Measurements from ENCODE around the gene LGALS9. TPM values are rescaled to one million over a fixed set of nuclear protein-coding genes. Genes with fewer than 3 reads are reported as not detected.
A peak's percentile ranks its signal among the peaks of the same experiment; 100 is the strongest.

LGALS9 gene
- polyA plus RNA-seq, 2 of the 4 experiments (the other 2 are of a cell fraction): 1.2 to 1.5 TPM

GRCh38 chr17:27593857-27594255 lies 37.1 kb upstream of the LGALS9 start:
- DNase-seq (ENCODE audit: low read depth in 1 of 2, low spot score in 1 of 2) (no peak), ATAC-seq (no peak), FAIRE-seq (no peak)
- H3K27ac ChIP-seq: no peak overlapping the region
- no peak overlapping the region for H3K4me3 ChIP-seq
- H3K9me3 ChIP-seq: no peaks in the 10 kb centered on the region
- ChIA-PET POLR2A (interaction anchor here (1.0 kb wide), 1 partner anchor 138 kb away, joined by 4 read pairs; the partner anchor contains the start of gene KSR1), CTCF (interaction anchor here (0.6 to 25.8 kb wide), 15 partner anchors 5 to 286 kb away, joined by 3 to 575 read pairs (median 7); partner anchors contain the start of gene KSR1)
- no peak overlapping the region for H3K4me2 ChIP-seq
- H3K4me1 ChIP-seq: peaks cover 17% of the 10 kb centered on the region
- TF ChIP-seq RCOR1 (IDR thresholded peaks at IDR 0.05; ENCODE audit: low read depth, low read length) (no peak), KDM1A (IDR thresholded peaks at IDR 0.05; ENCODE audit: low read depth) (no peak), BHLHE40 (IDR thresholded peaks at IDR 0.05; ENCODE audit: low read depth, low read length) (no peak), CTCF (IDR thresholded peaks at IDR 0.05) (no peak), KDM5A (IDR thresholded peaks at IDR 0.05) (no peak), JUNB (IDR thresholded peaks at IDR 0.05) (no peak), SMC3 (IDR thresholded peaks at IDR 0.05) (no peak), ZFP36 (IDR thresholded peaks at IDR 0.05; ENCODE audit: borderline replicate concordance, partially characterized antibody) (no peak), JUN (IDR thresholded peaks at IDR 0.05) (no peak), EHF (CRISPR knock-in tag; IDR thresholded peaks at IDR 0.05) (no peak), RFX5 (IDR thresholded peaks at IDR 0.05) (no peak), CBX8 (IDR thresholded peaks at IDR 0.05) (no peak), FOSL2 (IDR thresholded peaks at IDR 0.05) (no peak), FOSL2 (CRISPR knock-in tag; IDR thresholded peaks at IDR 0.05) (no peak), HOXA7 (CRISPR knock-in tag; IDR thresholded peaks at IDR 0.05) (no peak), NPAS2 (CRISPR knock-in tag; IDR thresholded peaks at IDR 0.05; ENCODE audit: borderline replicate concordance) (no peak), FOXS1 (CRISPR knock-in tag; IDR thresholded peaks at IDR 0.05) (no peak), MAX (IDR thresholded peaks at IDR 0.05) (no peak)
- TF ChIP-seq, protein P1, sequence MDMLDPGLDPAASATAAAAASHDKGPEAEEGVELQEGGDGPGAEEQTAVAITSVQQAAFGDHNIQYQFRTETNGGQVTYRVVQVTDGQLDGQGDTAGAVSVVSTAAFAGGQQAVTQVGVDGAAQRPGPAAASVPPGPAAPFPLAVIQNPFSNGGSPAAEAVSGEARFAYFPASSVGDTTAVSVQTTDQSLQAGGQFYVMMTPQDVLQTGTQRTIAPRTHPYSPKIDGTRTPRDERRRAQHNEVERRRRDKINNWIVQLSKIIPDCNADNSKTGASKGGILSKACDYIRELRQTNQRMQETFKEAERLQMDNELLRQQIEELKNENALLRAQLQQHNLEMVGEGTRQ (IDR thresholded peaks at IDR 0.05): no peak
- 84% methylated on average over 3 of the region's 3 CpGs for WGBS (ENCODE audit: missing lambda C conversion rate)

DNA sequence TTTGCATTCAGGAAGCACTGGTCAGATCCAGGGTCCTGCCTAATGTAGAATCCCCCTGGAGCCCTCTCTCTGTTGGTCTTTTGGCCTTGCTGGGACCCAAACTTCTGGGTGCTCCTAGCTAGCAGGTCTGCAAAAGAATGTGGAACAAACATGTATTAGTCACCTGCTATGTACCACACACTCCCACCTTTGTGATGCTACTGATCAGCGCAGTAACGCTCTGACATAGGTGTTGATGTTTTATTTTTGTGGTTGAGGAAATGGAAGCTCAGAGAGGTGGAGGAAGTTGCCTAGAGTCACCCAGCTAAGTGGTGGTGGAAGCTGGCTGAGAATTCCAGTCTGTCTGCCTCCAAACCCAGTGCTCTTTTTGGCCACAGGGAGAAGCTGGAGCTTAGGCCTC lies 35.8 kb upstream of the LGALS9 start:
- ChIA-PET CTCF (interaction anchor here (0.7 to 25.8 kb wide), 11 partner anchors 3 to 360 kb away, joined by 3 to 575 read pairs (median 8); partner anchors contain the start of gene KSR1), POLR2A (no interaction called here)
- H3K4me1 ChIP-seq: peaks cover 23% of the 10 kb centered on the region
- H3K9me3 ChIP-seq: no peaks in the 10 kb centered on the region
- ATAC-seq (no peak), FAIRE-seq (no peak), DNase-seq (ENCODE audit: low read depth in 1 of 2, low spot score in 1 of 2) (no peak)
- TF ChIP-seq HOXA7 (CRISPR knock-in tag; IDR thresholded peaks at IDR 0.05) (no peak), HOXB13 (CRISPR knock-in tag; IDR thresholded peaks at IDR 0.05; ENCODE audit: low read depth) (no peak), FOXS1 (CRISPR knock-in tag; IDR thresholded peaks at IDR 0.05) (no peak)
- no peak overlapping the region for H3K4me2 ChIP-seq
- no peak overlapping the region for H3K4me3 ChIP-seq
- H3K27ac ChIP-seq: peak overlapping the region in 1 of 2 experiments; percentile 12; a peak in 1 of 6 replicates
- 93% methylated on average over 2 of the region's 2 CpGs for WGBS (ENCODE audit: missing lambda C conversion rate)

- DNase-seq (ENCODE audit: low read depth in 1 of 2, low spot score in 1 of 2) (no peak), ATAC-seq (no peak), FAIRE-seq (no peak)
- no peak overlapping the region for H3K4me2 ChIP-seq
- ChIA-PET CTCF (interaction anchor here (0.7 to 25.8 kb wide), 10 partner anchors 3 to 359 kb away, joined by 3 to 575 read pairs (median 250); partner anchors contain the start of gene KSR1), POLR2A (no interaction called here)
- H3K4me3 ChIP-seq: no peak overlapping the region
- peaks cover 23% of the 10 kb centered on the region for H3K4me1 ChIP-seq
- 92% methylated on average over 4 of the region's 4 CpGs for WGBS (ENCODE audit: missing lambda C conversion rate)
- H3K27ac ChIP-seq: peak overlapping the region in 1 of 2 experiments; percentile 69; a peak in 2 of 6 replicates
- TF ChIP-seq MYC (IDR thresholded peaks at IDR 0.05; ENCODE audit: borderline replicate concordance, low read length) (no peak), ZC3H11A (IDR thresholded peaks at IDR 0.05) (no peak), ZFP36 (IDR thresholded peaks at IDR 0.05; ENCODE audit: borderline replicate concordance, partially characterized antibody) (no peak), RFX5 (IDR thresholded peaks at IDR 0.05) (no peak), TP53 (CRISPR knock-in tag; IDR thresholded peaks at IDR 0.05) (no peak), HEYL (CRISPR knock-in tag; IDR thresholded peaks at IDR 0.05) (no peak), JUNB (IDR thresholded peaks at IDR 0.05) (no peak)
- no peaks in the 10 kb centered on the region for H3K9me3 ChIP-seq
Measured at GRCh38 chr17:27596096-27596495, 34.9 kb upstream of the LGALS9 start.
